Measurements from ENCODE around the gene NT5C3A. TPM values are rescaled to one million over a fixed set of nuclear protein-coding genes. Genes with fewer than 3 reads are reported as not detected.

Gene NT5C3A
- total RNA-seq, 2 experiments from 2014 or later = 34.2 to 37.7 TPM

GRCh38 chr7:33039903-33040292 is 22.7 kb downstream of the NT5C3A start:
- no peak for TF ChIP-seq CTCF (IDR thresholded peaks at IDR 0.05)
- Mint-ChIP-seq H3K36me3 (ENCODE audit: low read depth) (peaks cover under 1% of the 10 kb centered on the region), H3K9me3 (no peaks in the 10 kb centered on the region), H3K27ac (peak overlapping the region; percentile 81), H3K27me3 (no peaks in the 10 kb centered on the region), H3K4me1 (ENCODE audit: low read depth) (peaks cover 54% of the 10 kb centered on the region), H3K4me3 (peak overlapping the region; percentile 72)
- ChIA-PET POLR2A (interaction anchor here (1.4 to 2.4 kb wide), 3 partner anchors 10 to 23 kb away, joined by 4 to 14 read pairs (median 7); partner anchors contain the start of gene NT5C3A), CTCF (interaction anchor here (0.9 to 2.7 kb wide), 10 partner anchors 10 to 275 kb away, joined by 3 to 16 read pairs (median 4); no protein-coding TSS in a partner anchor)
- intact Hi-C loops (cut with micrococcal nuclease) = loop anchor here (5.0 kb wide), 1 partner anchor 67 kb away; the partner anchor contains the start of gene RP9
- no peak for DNase-seq
- ATAC-seq = no peak

DNA sequence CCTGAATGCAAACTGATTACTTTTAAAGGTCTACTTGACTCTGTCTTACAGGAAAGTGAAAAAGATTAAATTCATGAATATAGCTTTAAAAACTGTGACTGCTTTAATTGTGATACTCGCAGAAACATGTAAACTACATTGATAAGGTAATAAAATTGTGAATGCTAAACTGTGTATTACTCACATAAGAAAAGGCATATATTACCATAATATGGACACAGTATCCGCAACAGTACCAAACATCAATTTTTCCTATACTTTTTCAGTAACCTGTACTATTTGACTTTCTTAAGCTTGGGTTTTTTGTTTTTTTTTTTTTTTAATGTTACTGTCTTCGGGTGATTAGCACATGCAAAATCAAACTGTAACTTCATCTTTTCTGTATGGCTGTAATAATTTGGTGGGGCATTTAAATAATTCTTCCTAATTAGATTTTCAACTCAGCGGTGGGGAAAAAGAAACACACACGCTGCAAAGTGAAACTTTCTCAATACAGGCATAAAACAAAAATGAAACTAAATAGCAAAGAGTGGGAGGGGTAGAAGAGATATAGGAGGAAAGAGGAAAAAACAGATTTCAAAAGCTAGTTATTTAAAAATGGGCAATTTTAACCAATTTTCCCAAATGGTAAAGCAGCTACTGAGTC is 23.2 kb downstream of the NT5C3A start:
- CTCF ChIA-PET = interaction anchor here (1.2 to 2.7 kb wide), 6 partner anchors 11 to 193 kb away, joined by 4 to 16 read pairs (median 7); no protein-coding TSS in a partner anchor
- ATAC-seq (peak; percentile 31), DNase-seq (no peak)
- Mint-ChIP-seq H3K4me3 (peak overlapping the region; percentile 72), H3K27ac (peak overlapping the region; percentile 81), H3K9me3 (no peaks in the 10 kb centered on the region), H3K4me1 (ENCODE audit: low read depth) (peaks cover 55% of the 10 kb centered on the region), H3K36me3 (ENCODE audit: low read depth) (peaks cover 4% of the 10 kb centered on the region), H3K27me3 (no peaks in the 10 kb centered on the region)
- intact Hi-C loops (cut with micrococcal nuclease) = loop anchor here (5.0 kb wide), 1 partner anchor 68 kb away; the partner anchor contains the start of gene RP9
- TF ChIP-seq CTCF (IDR thresholded peaks at IDR 0.05) = no peak
- POLR2A ChIA-PET = interaction anchor here (2.4 kb wide), 1 partner anchor 23 kb away, joined by 14 read pairs; the partner anchor contains the start of gene NT5C3A

GRCh38 chr7:33038639-33039038 is 23.9 kb downstream of the NT5C3A start:
- intact Hi-C loops (cut with micrococcal nuclease) = loop anchor here (5.0 kb wide), 1 partner anchor 69 kb away; the partner anchor contains the start of gene RP9
- DNase-seq = no peak
- Mint-ChIP-seq H3K4me3 (peak overlapping the region; percentile 72), H3K27me3 (no peaks in the 10 kb centered on the region), H3K36me3 (ENCODE audit: low read depth) (peaks cover 4% of the 10 kb centered on the region), H3K4me1 (ENCODE audit: low read depth) (peaks cover 54% of the 10 kb centered on the region), H3K9me3 (no peaks in the 10 kb centered on the region), H3K27ac (peak overlapping the region; percentile 40)
- ChIA-PET POLR2A (no interaction called here), CTCF (interaction anchor here (2.5 to 2.7 kb wide), 3 partner anchors 70 to 192 kb away, joined by 7 to 16 read pairs (median 15); no protein-coding TSS in a partner anchor)
- ATAC-seq = no peak
- no peak for TF ChIP-seq CTCF (IDR thresholded peaks at IDR 0.05)

GRCh38 chr7:33035776-33036175 is 26.8 kb downstream of the NT5C3A start:
- Mint-ChIP-seq H3K9me3 (no peaks in the 10 kb centered on the region), H3K27ac (no peak overlapping the region), H3K27me3 (no peaks in the 10 kb centered on the region), H3K36me3 (ENCODE audit: low read depth) (peaks cover 4% of the 10 kb centered on the region), H3K4me3 (no peak overlapping the region), H3K4me1 (ENCODE audit: low read depth) (peaks cover 43% of the 10 kb centered on the region)
- no peak for DNase-seq
- ChIA-PET POLR2A (no interaction called here), CTCF (no interaction called here)
- no peak for ATAC-seq
- no peak for TF ChIP-seq CTCF (IDR thresholded peaks at IDR 0.05)
- intact Hi-C loops (cut with micrococcal nuclease) = loop anchor here (5.0 kb wide), 1 partner anchor 72 kb away; the partner anchor contains the start of gene RP9

DNA sequence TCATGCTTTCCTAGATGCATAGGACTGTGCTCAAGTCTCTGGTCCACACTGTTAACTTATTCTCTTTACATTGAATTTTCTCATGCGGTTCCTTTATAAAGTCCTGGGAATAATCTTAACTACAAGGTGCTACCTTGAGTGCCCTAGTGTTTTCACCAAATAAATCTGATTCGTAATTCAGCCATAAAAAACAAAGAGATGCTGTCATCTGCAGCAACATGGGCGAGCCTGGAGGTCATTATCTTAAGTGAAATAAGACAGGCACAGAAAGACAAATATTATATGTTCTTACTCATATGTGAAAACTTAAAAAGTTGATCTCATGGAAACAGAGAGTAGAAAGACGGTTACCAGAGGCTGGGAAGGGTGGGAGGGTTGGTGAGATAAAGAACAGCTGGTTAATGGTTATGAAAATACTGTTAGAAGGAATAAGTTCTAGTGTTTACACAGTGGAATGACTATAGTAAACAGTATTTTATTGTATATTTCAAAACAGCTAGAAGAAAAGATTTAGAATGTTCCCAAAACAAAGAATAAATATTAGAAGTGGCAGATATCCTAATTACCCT is 38.3 kb downstream of the NT5C3A start:
- TF ChIP-seq CTCF (IDR thresholded peaks at IDR 0.05) = no peak
- CTCF ChIA-PET = no interaction called here
- intact Hi-C loops (cut with micrococcal nuclease) = no loop called here
- no peaks in the 10 kb centered on the region for H3K9me3 Mint-ChIP-seq
- no peak for DNase-seq
- H3K27ac Mint-ChIP-seq = no peak overlapping the region
- no peaks in the 10 kb centered on the region for H3K27me3 Mint-ChIP-seq
- POLR2A ChIA-PET = no interaction called here
- no peak for ATAC-seq
- H3K4me1 Mint-ChIP-seq (ENCODE audit: low read depth) = peaks cover 2% of the 10 kb centered on the region
- H3K4me3 Mint-ChIP-seq = no peak overlapping the region
- peaks cover 15% of the 10 kb centered on the region for H3K36me3 Mint-ChIP-seq (ENCODE audit: low read depth)

All from activated CD8-positive, alpha-beta T cell treated with anti-CD3 and anti-CD28 coated beads for 36 hours (primary cell).